ENCODE data around the gene NETO1.

Gene NETO1

GRCh38 chr18:72867746-72868584 is at the start of gene NETO1:
Gene NETO1 (minus strand): TSS chr18:72867987. CDS start chr18:72867291, 696 bp downstream.
- no peak for DNase-seq (ENCODE audit: low read depth)

- DNase-seq (ENCODE audit: low read depth), result no peak
Measured at GRCh38 chr18:72910045-72910444, 42.3 kb upstream of the NETO1 start.

GRCh38 chr18:72908181-72908580 is 40.4 kb upstream of the NETO1 start:
- no peak for DNase-seq (ENCODE audit: low read depth)

- no peak for DNase-seq (ENCODE audit: low read depth)
Measured at GRCh38 chr18:72903033-72903432, 35.2 kb upstream of the NETO1 start.

- DNase-seq (ENCODE audit: low read depth), result no peak
Measured at GRCh38 chr18:72899338-72899737, 31.6 kb upstream of the NETO1 start.

GRCh38 chr18:72898870-72899269 is 31.1 kb upstream of the NETO1 start:
- no peak for DNase-seq (ENCODE audit: low read depth)

GRCh38 chr18:72895548-72895947 is 27.8 kb upstream of the NETO1 start:
- no peak for DNase-seq (ENCODE audit: low read depth)

GRCh38 chr18:72878561-72878960 is 10.8 kb upstream of the NETO1 start:
- DNase-seq (ENCODE audit: low read depth), result no peak

GRCh38 chr18:72878143-72878542 is 10.4 kb upstream of the NETO1 start:
- DNase-seq (ENCODE audit: low read depth), result no peak

- no peak for DNase-seq (ENCODE audit: low read depth)
Measured at GRCh38 chr18:72871091-72871490, 3.3 kb upstream of the NETO1 start.

GRCh38 chr18:72869226-72870185 is 1.7 kb upstream of the NETO1 start:
- no peak for DNase-seq (ENCODE audit: low read depth)

GRCh38 chr18:72868585-72869225 is 918 bp upstream of the NETO1 start:
- DNase-seq (ENCODE audit: low read depth), result no peak

- DNase-seq (ENCODE audit: low read depth), result no peak
Measured at GRCh38 chr18:72866901-72867745, 664 bp downstream of the NETO1 start.

GRCh38 chr18:72866442-72866900 is 1.3 kb downstream of the NETO1 start:
- DNase-seq (ENCODE audit: low read depth), result no peak

GRCh38 chr18:72863754-72864153 is 4.0 kb downstream of the NETO1 start:
- DNase-seq (ENCODE audit: low read depth), result no peak

GRCh38 chr18:72859088-72859487 is 8.7 kb downstream of the NETO1 start:
- DNase-seq (ENCODE audit: low read depth), result no peak

- DNase-seq (ENCODE audit: low read depth), result no peak
Measured at GRCh38 chr18:72849671-72850070, 18.1 kb downstream of the NETO1 start.

- DNase-seq (ENCODE audit: low read depth), result no peak
Measured at GRCh38 chr18:72848503-72849237, 19.1 kb downstream of the NETO1 start.

GRCh38 chr18:72847771-72848170 is 20.0 kb downstream of the NETO1 start:
- no peak for DNase-seq (ENCODE audit: low read depth)

- DNase-seq (ENCODE audit: low read depth), result no peak
Measured at GRCh38 chr18:72846736-72847533, 20.9 kb downstream of the NETO1 start.

All from stimulated activated CD8-positive, alpha-beta memory T cell treated with anti-CD3 and anti-CD28 coated beads, Interleukin-7, amount 100 ng/mL, for 24 hours (primary cell).